BLaER1 (cell line): Measurements from ENCODE around the gene F8A2.
"Not testable (repeated sequence)": the region's sequence is repeated elsewhere in the genome, so short reads cannot be mapped to it uniquely, and the experiment has no call there.

Experiments
- H3K27ac ChIP-seq: shearing (Covaris generic); formaldehyde crosslinking; 2 replicates; pipeline ENCODE4 v1.8.1; 2022
- H3K27me3 ChIP-seq: shearing (Covaris generic); formaldehyde crosslinking; 2 replicates; pipeline ENCODE4 v1.8.1; 2022
- H3K36me3 ChIP-seq: shearing (Covaris generic); formaldehyde crosslinking; 2 replicates; pipeline ENCODE4 v1.8.1; 2022
- H3K4me1 ChIP-seq: shearing (Covaris generic); formaldehyde crosslinking; 2 replicates; pipeline ENCODE4 v1.8.1; 2022
- H3K4me2 ChIP-seq: shearing (Covaris generic); formaldehyde crosslinking; 2 replicates; pipeline ENCODE4 v1.8.1; 2022
- H3K4me3 ChIP-seq: shearing (Covaris generic); formaldehyde crosslinking; 2 replicates; pipeline ENCODE4 v1.8.1; 2022
- H3K9ac ChIP-seq: shearing (Covaris generic); formaldehyde crosslinking; 2 replicates; pipeline ENCODE4 v1.8.1; 2022
- H3K9me3 ChIP-seq: shearing (Covaris generic); formaldehyde crosslinking; 2 replicates; pipeline ENCODE4 v1.8.1; 2022
- H4K20me1 ChIP-seq: shearing (Covaris generic); formaldehyde crosslinking; 2 replicates; pipeline ENCODE4 v1.8.1; 2022
- Cebpa-rat ChIP-seq: shearing (Covaris generic); IDR thresholded peaks from 2 replicates; pipeline ENCODE4 v1.8.1; 2022

Gene F8A2

DNA sequence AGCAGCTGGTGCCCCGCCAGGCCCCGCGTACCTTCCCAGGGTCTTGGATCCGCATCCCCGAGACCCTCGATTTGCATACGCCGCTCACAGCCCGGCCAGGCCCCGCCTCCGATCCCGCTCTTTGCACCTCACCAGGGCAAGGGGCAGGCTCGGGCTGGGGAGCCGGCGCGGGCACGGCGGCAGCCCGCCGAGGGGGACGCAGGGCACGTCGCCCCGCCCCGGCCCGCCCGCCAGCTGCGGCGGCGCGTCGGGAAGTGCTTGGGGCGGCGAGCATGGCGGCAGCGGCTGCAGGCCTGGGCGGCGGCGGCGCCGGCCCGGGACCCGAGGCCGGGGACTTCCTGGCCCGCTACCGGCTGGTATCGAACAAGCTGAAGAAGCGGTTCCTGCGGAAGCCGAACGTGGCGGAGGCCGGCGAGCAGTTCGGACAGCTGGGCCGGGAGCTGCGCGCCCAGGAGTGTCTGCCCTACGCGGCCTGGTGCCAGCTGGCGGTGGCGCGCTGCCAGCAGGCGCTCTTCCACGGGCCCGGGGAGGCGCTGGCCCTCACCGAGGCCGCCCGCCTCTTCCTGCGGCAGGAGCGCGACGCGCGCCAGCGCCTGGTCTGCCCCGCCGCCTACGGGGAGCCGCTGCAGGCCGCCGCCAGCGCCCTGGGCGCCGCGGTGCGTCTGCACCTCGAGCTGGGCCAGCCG lies at the start of gene F8A2:
TSS of gene F8A2 (plus strand) at position 253 of the 686 bp plus-strand sequence. CDS start at position 273, 20 bp downstream.
- not testable (repeated sequence) for H3K36me3 ChIP-seq, H3K27ac ChIP-seq, H3K4me3 ChIP-seq, H3K4me2 ChIP-seq, H4K20me1 ChIP-seq, H3K27me3 ChIP-seq, H3K9me3 ChIP-seq, H3K4me1 ChIP-seq, H3K9ac ChIP-seq

DNA sequence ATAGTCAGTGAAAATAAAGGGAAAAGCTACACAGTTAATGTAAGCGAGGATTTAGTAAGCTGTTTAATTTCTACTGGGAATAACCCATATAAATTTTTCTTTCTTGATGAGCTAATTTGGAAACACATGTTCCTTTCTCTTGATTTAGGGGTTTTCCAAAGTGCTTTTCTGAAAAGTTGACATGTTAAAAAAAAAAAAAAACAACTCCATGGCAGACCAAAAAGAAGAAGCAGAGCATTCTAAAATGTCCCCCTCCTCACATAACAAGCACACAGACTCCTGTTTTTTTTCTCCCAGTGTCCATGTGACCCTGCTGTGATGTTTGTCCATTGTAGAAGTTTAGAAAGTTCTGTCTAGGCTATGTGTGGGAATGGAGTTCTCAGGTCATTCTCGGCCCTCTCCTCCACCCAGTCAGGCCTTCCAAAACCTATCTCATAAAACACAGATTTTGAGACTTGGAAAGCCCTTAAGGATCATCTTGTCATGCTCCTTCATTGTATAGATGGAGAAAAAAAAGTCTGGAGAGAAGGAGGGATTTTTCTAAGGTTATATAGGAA lies 48.3 kb upstream of the F8A2 start:
- H3K27ac ChIP-seq, result no peak overlapping the region
- H3K9ac ChIP-seq, result no peak overlapping the region

DNA sequence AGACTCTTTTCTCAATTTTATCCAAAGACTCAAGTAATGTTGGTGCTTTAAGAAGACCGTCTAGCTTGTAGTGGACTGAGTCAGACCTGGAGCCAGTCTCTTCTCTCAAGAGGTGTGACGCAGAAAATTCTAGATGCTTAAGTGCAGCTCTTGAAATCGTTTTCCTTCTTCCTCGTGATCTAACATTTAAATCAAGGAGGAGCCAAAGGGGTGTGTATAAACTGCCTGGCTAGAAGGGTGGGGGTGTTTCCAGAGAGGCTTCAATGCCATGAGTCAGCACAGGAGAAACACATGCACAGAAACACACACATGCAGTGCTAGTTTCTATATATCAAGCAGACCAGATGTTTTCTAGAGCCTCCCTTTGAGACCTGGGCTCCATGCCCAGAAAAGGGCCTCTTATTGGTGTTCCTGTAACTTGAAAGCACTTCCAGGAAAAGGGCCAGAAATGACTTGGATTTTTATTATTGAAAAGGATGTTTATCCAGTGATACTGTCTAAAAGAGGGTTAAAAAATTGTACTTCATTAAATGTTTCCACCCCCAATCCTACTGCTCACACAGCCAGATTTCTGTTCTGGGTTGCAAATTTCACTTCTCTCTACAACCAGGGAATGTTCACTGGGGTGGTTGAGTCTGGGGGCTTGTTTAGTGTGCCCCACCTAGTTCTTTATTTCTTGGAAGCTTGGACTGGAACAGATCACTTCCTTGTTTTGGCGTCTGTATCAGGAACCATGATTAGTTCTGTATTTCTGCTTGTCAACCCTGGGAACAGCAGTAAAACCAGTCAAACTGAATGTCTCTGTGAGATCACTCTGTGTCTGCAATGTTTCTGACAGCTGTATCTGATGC lies 47.2 kb upstream of the F8A2 start, which contains the start of gene CLIC2:
TSS of gene CLIC2 (minus strand) at position 129 of the 851 bp plus-strand sequence. CDS start 187 bp downstream, outside the sequence.
- H3K36me3 ChIP-seq, result no peaks in the 10 kb centered on the region
- TF ChIP-seq Cebpa-rat, result no peak
- H4K20me1 ChIP-seq, result no peaks in the 10 kb centered on the region
- H3K4me1 ChIP-seq, result no peaks in the 10 kb centered on the region
- H3K27ac ChIP-seq, result no peak within 1 kb of the TSS
- peaks cover 35% of the 10 kb centered on the region for H3K27me3 ChIP-seq
- H3K4me3 ChIP-seq, result no peak within 1 kb of the TSS
- no peaks in the 10 kb centered on the region for H3K9me3 ChIP-seq
- H3K9ac ChIP-seq, result no peak within 1 kb of the TSS
- H3K4me2 ChIP-seq, result no peak within 1 kb of the TSS

More for the DNA sequence above, 48.3 kb upstream of the F8A2 start:
- no peak for TF ChIP-seq Cebpa-rat
- Histone ChIP-seq H4K20me1 (no peaks in the 10 kb centered on the region), H3K9me3 (no peaks in the 10 kb centered on the region), H3K27me3 (peaks cover 35% of the 10 kb centered on the region), H3K36me3 (no peaks in the 10 kb centered on the region), H3K4me2 (no peak overlapping the region), H3K4me3 (no peak overlapping the region), H3K4me1 (no peaks in the 10 kb centered on the region)

DNA sequence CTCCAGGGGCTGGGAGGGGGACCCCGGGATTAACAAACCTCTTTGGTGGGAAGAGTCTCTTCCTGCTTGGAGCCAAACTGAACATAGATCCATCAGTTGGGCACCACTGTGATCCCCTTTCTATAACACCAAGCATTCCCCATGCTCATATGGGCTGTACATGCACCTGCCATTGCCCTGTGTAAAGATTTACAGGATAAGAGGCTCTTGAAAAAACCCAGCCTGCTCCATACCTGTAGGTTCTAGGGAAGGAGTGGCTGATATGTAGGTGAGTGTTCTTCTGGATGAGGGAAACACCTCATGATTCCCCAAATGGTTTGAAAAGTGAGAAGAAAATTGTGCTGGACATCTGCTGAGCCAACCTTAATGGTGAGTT lies 46.6 kb upstream of the F8A2 start:
- H3K4me3 ChIP-seq, H3K27ac ChIP-seq, H3K4me2 ChIP-seq, H3K4me1 ChIP-seq, H3K36me3 ChIP-seq, H3K9me3 ChIP-seq, H4K20me1 ChIP-seq, H3K9ac ChIP-seq: not testable (repeated sequence)
- H3K27me3 ChIP-seq, result peaks cover 35% of the 10 kb centered on the region

DNA sequence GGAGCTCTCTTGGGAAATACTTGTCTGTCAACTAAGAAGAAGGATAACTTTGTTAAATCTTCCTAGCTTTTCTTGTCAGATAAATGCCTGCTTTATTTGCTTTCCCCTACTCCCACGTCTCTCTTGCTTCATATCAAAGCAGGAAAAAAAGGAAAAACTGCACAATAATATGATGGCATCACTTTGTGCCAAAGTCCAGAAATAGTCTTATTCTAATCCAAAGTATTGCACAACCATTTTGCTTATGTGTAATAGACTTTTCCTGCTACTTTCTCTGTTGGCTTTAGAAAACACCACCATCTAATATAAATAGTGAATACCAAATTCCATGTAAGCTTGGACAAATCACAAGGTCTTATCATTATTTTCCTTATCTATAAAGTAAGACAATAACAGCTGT lies 36.2 kb upstream of the F8A2 start:
- not testable (repeated sequence) for H3K4me2 ChIP-seq, H3K4me1 ChIP-seq, H3K27ac ChIP-seq, H3K27me3 ChIP-seq, H3K9ac ChIP-seq, H3K9me3 ChIP-seq, H3K4me3 ChIP-seq, H4K20me1 ChIP-seq, H3K36me3 ChIP-seq

DNA sequence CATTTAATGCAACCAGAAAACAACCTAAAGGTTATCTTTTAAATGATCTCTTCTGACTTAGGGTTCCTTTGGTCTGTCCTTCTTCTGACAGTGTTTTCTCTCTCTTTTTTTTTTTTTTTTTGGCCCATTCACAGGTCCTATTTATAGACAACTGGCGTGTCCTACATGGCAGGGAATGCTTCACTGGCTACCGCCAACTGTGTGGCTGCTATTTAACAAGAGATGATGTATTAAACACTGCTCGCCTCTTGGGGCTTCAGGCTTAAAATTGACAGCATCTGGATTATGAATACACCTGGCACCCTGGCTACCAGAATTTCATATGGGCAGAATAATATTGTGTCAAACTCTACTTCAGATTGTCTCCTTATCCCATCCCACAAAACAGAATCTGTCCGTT lies 32.4 kb upstream of the F8A2 start:
- H3K4me1 ChIP-seq, H3K36me3 ChIP-seq, H3K4me3 ChIP-seq, H3K4me2 ChIP-seq, H4K20me1 ChIP-seq, H3K27ac ChIP-seq, H3K9ac ChIP-seq, H3K27me3 ChIP-seq, H3K9me3 ChIP-seq: not testable (repeated sequence)

DNA sequence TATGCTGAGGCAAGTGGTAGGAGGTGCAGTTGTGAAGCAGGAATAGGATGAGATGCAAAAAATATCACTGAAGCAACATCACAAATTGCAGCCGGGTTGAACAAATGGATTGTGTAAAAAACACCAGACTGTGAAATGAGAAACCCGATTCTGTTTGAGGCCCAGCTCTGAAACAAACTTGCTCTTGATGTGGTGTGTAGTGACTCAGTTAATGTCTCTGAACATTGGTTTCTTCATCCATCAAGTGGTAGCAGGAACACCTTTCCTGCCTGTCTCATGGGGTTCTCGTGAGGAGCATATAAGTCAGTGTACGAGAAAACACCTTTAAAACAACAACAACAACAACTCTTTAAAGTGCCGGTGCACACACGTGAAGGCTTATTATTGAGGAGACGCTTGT lies 18.2 kb upstream of the F8A2 start:
- not testable (repeated sequence) for H3K4me1 ChIP-seq, H3K9ac ChIP-seq, H3K27ac ChIP-seq, H4K20me1 ChIP-seq, H3K4me2 ChIP-seq, H3K27me3 ChIP-seq, H3K9me3 ChIP-seq, H3K36me3 ChIP-seq, H3K4me3 ChIP-seq

DNA sequence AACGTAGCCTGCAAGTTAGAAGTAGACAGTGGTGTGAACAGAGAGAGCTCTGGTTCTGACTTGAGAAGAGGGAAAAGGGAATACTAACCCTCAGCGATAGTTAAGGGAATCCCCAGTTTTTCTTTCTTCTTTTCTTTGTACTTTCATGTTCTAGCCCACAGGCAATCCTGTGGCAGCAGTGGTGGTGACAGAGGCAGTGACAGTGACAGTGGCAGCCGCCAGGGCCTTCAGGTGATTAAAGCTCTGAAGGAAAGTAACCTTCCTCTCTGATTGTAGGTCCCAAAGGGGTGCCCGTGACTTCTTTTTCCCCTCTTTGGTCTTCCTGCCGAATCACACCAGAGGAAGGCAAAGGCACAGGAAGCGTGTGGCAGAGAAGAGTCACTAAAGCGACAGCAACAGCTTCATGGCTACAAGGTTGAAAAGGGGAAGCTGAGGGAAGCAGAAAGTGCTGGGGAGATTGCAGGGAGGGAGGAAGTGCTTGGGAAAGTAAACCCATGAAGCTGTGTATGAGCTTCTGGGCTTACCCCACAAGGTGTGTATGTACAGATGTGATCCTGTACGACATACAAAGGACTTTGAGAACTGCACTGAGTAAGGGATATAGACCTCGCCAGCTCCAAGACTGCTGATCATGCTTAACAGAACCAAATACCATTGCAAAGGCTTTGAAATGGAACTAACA lies 8.0 kb upstream of the F8A2 start:
- H3K27me3 ChIP-seq, H3K4me3 ChIP-seq, H4K20me1 ChIP-seq, H3K36me3 ChIP-seq, H3K27ac ChIP-seq, H3K4me2 ChIP-seq, H3K9me3 ChIP-seq, H3K9ac ChIP-seq, H3K4me1 ChIP-seq: not testable (repeated sequence)

DNA sequence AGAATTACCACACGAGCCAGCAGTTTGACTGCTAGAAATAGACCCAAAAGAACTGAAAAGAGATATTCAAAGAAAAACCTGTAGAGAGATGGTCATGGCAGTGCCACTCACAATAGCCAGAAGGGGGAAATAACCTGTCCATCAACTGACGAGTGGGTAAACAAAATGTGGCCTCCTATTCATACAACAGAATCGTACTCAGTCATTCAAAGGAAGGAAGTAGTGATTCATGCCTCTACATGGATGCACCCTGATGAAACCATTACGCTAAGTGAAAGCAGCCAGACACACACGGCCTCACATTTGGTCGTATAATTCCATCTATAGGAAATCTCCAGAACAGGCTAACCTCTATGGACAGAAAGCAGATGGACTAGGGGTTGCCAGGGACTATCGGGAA lies 2.1 kb upstream of the F8A2 start:
- not testable (repeated sequence) for H4K20me1 ChIP-seq, H3K9ac ChIP-seq, H3K27ac ChIP-seq, H3K4me1 ChIP-seq, H3K27me3 ChIP-seq, H3K4me2 ChIP-seq, H3K9me3 ChIP-seq, H3K4me3 ChIP-seq, H3K36me3 ChIP-seq

DNA sequence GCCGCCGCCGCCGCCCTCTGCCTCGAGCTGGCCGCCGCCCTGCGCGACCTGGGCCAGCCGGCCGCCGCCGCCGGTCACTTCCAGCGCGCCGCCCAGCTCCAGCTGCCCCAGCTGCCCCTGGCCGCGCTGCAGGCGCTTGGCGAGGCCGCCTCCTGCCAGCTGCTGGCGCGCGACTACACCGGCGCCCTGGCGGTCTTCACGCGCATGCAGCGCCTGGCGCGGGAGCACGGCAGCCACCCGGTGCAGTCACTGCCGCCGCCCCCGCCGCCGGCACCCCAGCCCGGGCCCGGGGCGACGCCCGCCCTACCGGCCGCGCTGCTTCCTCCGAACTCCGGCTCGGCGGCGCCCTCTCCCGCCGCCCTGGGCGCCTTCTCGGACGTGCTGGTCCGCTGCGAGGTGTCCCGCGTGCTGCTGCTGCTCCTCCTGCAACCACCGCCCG lies 653 bp downstream of the F8A2 start:
- not testable (repeated sequence) for H3K36me3 ChIP-seq, H3K4me3 ChIP-seq, H3K4me1 ChIP-seq, H4K20me1 ChIP-seq, H3K9me3 ChIP-seq, H3K27me3 ChIP-seq, H3K27ac ChIP-seq, H3K9ac ChIP-seq, H3K4me2 ChIP-seq
